PC-3 (cell line): Measurements from ENCODE around the gene FOXL3.

Experiments used
- CTCF ChIP-seq: fragments of 300-600 bp; sonication (generic); conservative IDR thresholded peaks from 2 replicates; pipeline ENCODE4 v1.5.1; 2017; ENCODE audit warnings: antibody characterized with exemption, low read depth, mild to moderate bottlenecking, low read length
- EZH2 ChIP-seq: fragments of 300-600 bp; sonication (generic); IDR thresholded peaks from one replicate; pipeline ENCODE4 v1.6.1; 2017; ENCODE audit warnings: antibody characterized with exemption, mild to moderate bottlenecking, low read length; ENCODE audit not compliant: unreplicated experiment

- no peak for TF ChIP-seq CTCF
- no peak for TF ChIP-seq EZH2
These were observed 14.1 kb downstream of the FOXL3 start for GRCh38 chr7:303884-304573.
